Inferior parietal cortex (tissue), 1 donor: ENCODE measurements around the gene PCSK2.

Source experiments
- DNase-seq: peaks from one replicate; pipeline ENCODE4 v3.0.0-alpha.2; 2016; ENCODE audit errors: extremely low spot score

The PCSK2 gene

GRCh38 chr20:17444091-17444490, 217.3 kb downstream of the PCSK2 start:
- DNase-seq: no peak

- no peak for DNase-seq
These were observed 218.7 kb downstream of the PCSK2 start for GRCh38 chr20:17445543-17445942.

- no peak for DNase-seq
These were observed 219.3 kb downstream of the PCSK2 start for GRCh38 chr20:17446171-17446570.

- no peak for DNase-seq
These were observed 221.2 kb downstream of the PCSK2 start for GRCh38 chr20:17448071-17448470.

- no peak for DNase-seq
These were observed 222.2 kb downstream of the PCSK2 start for GRCh38 chr20:17449031-17449430.

- DNase-seq: no peak
These were observed 225.6 kb downstream of the PCSK2 start for GRCh38 chr20:17452441-17452840.

- no peak for DNase-seq
These were observed 226.8 kb downstream of the PCSK2 start for GRCh38 chr20:17453592-17453991.

GRCh38 chr20:17456279-17456678, 229.4 kb downstream of the PCSK2 start:
- no peak for DNase-seq

GRCh38 chr20:17457079-17457478, 230.2 kb downstream of the PCSK2 start:
- peak; percentile 26 for DNase-seq

- DNase-seq: no peak
These were observed 230.8 kb downstream of the PCSK2 start for GRCh38 chr20:17457588-17458190.

- no peak for DNase-seq
These were observed 233.3 kb downstream of the PCSK2 start for GRCh38 chr20:17460119-17460518.

GRCh38 chr20:17461941-17462340, 235.1 kb downstream of the PCSK2 start:
- DNase-seq: no peak

- DNase-seq: no peak
These were observed 236.9 kb downstream of the PCSK2 start for GRCh38 chr20:17463711-17464110.

- DNase-seq: no peak
These were observed 238.4 kb downstream of the PCSK2 start for GRCh38 chr20:17465236-17465635.

GRCh38 chr20:17466641-17467040, 239.8 kb downstream of the PCSK2 start:
- DNase-seq: no peak

GRCh38 chr20:17467120-17467655, 240.3 kb downstream of the PCSK2 start:
- DNase-seq: no peak

- no peak for DNase-seq
These were observed 241.4 kb downstream of the PCSK2 start for GRCh38 chr20:17468073-17468840.

- no peak for DNase-seq
These were observed 242.6 kb downstream of the PCSK2 start for GRCh38 chr20:17469246-17470030.

- DNase-seq: no peak
These were observed 243.7 kb downstream of the PCSK2 start for GRCh38 chr20:17470521-17470920.

- DNase-seq: no peak
These were observed 244.1 kb downstream of the PCSK2 start for GRCh38 chr20:17470973-17471372.

- no peak for DNase-seq
These were observed 244.9 kb downstream of the PCSK2 start for GRCh38 chr20:17471606-17472187.

- no peak for DNase-seq
These were observed 246.8 kb downstream of the PCSK2 start for GRCh38 chr20:17473659-17474058.
